ENCODE results near the gene TLK2. TPM values are rescaled to one million over a fixed set of nuclear protein-coding genes. Genes with fewer than 3 reads are reported as not detected.

The TLK2 gene
- polyA plus RNA-seq, 1 of the 3 experiments (the other 2 are of a cell fraction) = 51.9 TPM

DNA sequence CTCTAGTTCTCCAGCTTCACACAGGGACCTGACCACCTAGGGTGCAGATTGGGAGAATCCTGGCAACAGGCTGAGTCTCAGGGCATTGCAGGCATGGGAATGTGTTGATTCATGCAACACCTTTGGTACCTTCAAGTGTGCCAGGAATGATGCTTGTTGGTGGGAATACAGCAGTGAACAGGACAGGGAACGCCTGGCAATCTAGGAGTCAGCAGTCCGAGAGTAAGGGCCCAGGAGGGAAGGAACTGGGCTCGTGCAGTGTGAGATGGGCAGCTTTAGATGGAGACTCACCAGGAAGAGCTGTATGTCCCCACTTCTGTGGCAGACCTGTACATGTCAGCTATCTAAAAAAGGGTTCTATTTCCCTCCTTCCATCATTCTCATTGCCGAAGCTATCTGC lies 136.9 kb downstream of the TLK2 start:
- H3K27ac ChIP-seq (ENCODE audit: low read depth in 2 of 2, low read length in 1 of 2) = no peak overlapping the region
- POLR2A ChIA-PET = no interaction called here
- no peaks in the 10 kb centered on the region for H3K27me3 ChIP-seq (ENCODE audit: insufficient read depth)
- H3K9ac ChIP-seq = no peak overlapping the region
- H3K4me1 ChIP-seq (ENCODE audit: control insufficient read depth in 1 of 2, insufficient read depth in 2 of 2, low read depth in 1 of 2, low read length in 1 of 2) = peaks cover 0 to 2% of the 10 kb centered on the region in 2 experiments; a peak in 2 of 4 replicates
- no peaks in the 10 kb centered on the region for H4K20me1 ChIP-seq (ENCODE audit: insufficient read depth)
- DNase-seq = no peak
- TF ChIP-seq EP300 (IDR thresholded peaks at IDR 0.05; ENCODE audit: borderline replicate concordance in 1 of 2, low read depth in 1 of 2, low read length in 1 of 2) = no peak
- TF ChIP-seq TAF1 (IDR thresholded peaks at IDR 0.05; ENCODE audit: borderline replicate concordance, low read depth, low read length) = no peak
- TF ChIP-seq CTCF (IDR thresholded peaks at IDR 0.05) = no peak
- TF ChIP-seq RCOR1 (IDR thresholded peaks at IDR 0.05; ENCODE audit: low read length) = no peak
- no peak for TF ChIP-seq ZBTB33 (IDR thresholded peaks at IDR 0.05; ENCODE audit: borderline replicate concordance, low read depth)
- TF ChIP-seq IRF3 (IDR thresholded peaks at IDR 0.05; ENCODE audit: low read depth, low read length) = no peak
- no peak for TF ChIP-seq CHD2 (IDR thresholded peaks at IDR 0.05; ENCODE audit: low read length, partially characterized antibody)
- H3K36me3 ChIP-seq (replicated peaks in 1 of 2; ENCODE audit: control insufficient read depth in 1 of 2, insufficient read depth in 2 of 2, low read length in 1 of 2) = peaks cover 38 to 42% of the 10 kb centered on the region in 2 experiments
- no peak overlapping the region for H3K4me3 ChIP-seq (ENCODE audit: low read depth in 2 of 2, low read length in 1 of 2)
- CTCF ChIA-PET = interaction anchor here (2.3 kb wide), 1 partner anchor 23 kb away, joined by 6 read pairs; no protein-coding TSS in a partner anchor
- H3K4me2 ChIP-seq = no peak overlapping the region
- H3K9me2 ChIP-seq = no peaks in the 10 kb centered on the region
- no peaks in the 10 kb centered on the region for H3K9me3 ChIP-seq
- no peak overlapping the region for H2AFZ ChIP-seq (ENCODE audit: low read depth)
- 94% methylated on average over 4 of the region's 4 CpGs for WGBS (ENCODE audit: low lambda C conversion rate)
- no peaks in the 10 kb centered on the region; the same call in 1 of the 2 replicates for H3K79me2 ChIP-seq (ENCODE audit: insufficient read depth)
- H3F3A ChIP-seq (replicated peaks; ENCODE audit: insufficient read depth) = peaks cover 8% of the 10 kb centered on the region

GRCh38 chr17:62616993-62617893 lies 138.6 kb downstream of the TLK2 start:
- Histone ChIP-seq H3K9me3 (no peaks in the 10 kb centered on the region), H3K9me2 (no peaks in the 10 kb centered on the region), H3K9ac (no peak overlapping the region), H3K4me1 (ENCODE audit: control insufficient read depth in 1 of 2, insufficient read depth in 2 of 2, low read depth in 1 of 2, low read length in 1 of 2) (peaks cover 0 to 2% of the 10 kb centered on the region in 2 experiments; a peak in 2 of 4 replicates), H3K27me3 (ENCODE audit: insufficient read depth) (no peaks in the 10 kb centered on the region), H3K4me3 (ENCODE audit: low read depth in 2 of 2, low read length in 1 of 2) (no peak overlapping the region), H3F3A (replicated peaks; ENCODE audit: insufficient read depth) (peaks cover 8% of the 10 kb centered on the region), H2AFZ (ENCODE audit: low read depth) (no peak overlapping the region), H3K36me3 (replicated peaks in 1 of 2; ENCODE audit: control insufficient read depth in 1 of 2, insufficient read depth in 2 of 2, low read length in 1 of 2) (peaks cover 24 to 25% of the 10 kb centered on the region in 2 experiments), H3K79me2 (ENCODE audit: insufficient read depth) (no peaks in the 10 kb centered on the region; the same call in 1 of the 2 replicates), H3K27ac (ENCODE audit: low read depth in 2 of 2, low read length in 1 of 2) (no peak overlapping the region), H3K4me2 (no peak overlapping the region), H4K20me1 (ENCODE audit: insufficient read depth) (no peaks in the 10 kb centered on the region)
- DNase-seq = no peak
- WGBS (ENCODE audit: low lambda C conversion rate) = 95% methylated on average over 8 of the region's 8 CpGs
- CTCF ChIA-PET = interaction anchor here (0.7 to 2.3 kb wide), 3 partner anchors 24 to 270 kb away, joined by 3 to 6 read pairs (median 4); no protein-coding TSS in a partner anchor
- TF ChIP-seq, protein P1, sequence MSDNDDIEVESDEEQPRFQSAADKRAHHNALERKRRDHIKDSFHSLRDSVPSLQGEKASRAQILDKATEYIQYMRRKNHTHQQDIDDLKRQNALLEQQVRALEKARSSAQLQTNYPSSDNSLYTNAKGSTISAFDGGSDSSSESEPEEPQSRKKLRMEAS (IDR thresholded peaks at IDR 0.05; ENCODE audit: low read depth) = no peak
- TF ChIP-seq EP300 (IDR thresholded peaks at IDR 0.05; ENCODE audit: borderline replicate concordance in 1 of 2, low read depth in 1 of 2, low read length in 1 of 2) (no peak), RFX5 (IDR thresholded peaks at IDR 0.05; ENCODE audit: low read length) (no peak), POLR2AphosphoS5 (IDR thresholded peaks at IDR 0.05; ENCODE audit: low read depth, low read length) (peak; percentile 61), RCOR1 (IDR thresholded peaks at IDR 0.05; ENCODE audit: low read length) (no peak), FOXM1 (IDR thresholded peaks at IDR 0.05; ENCODE audit: low read depth) (no peak)
- POLR2A ChIA-PET = no interaction called here

Data from SK-N-SH (cell line).